H9 (cell line): ENCODE results near the gene TRIO. TPM values are rescaled to one million over a fixed set of nuclear protein-coding genes. Genes with fewer than 3 reads are reported as not detected.

Experiments used
- DNase-seq: peaks from one replicate; pipeline ENCODE4 v3.0.0-alpha.2; 2017
- H2AFZ ChIP-seq: one replicate; pipeline ENCODE4 v1.6.1; 2013; ENCODE audit warnings: mild to moderate bottlenecking, low read length, control low read depth, moderate library complexity
- H2AK5ac ChIP-seq: 2 replicates; pipeline ENCODE4 v1.6.1; 2013; ENCODE audit warnings: low read length, control low read depth, mixed read lengths; ENCODE audit not compliant: insufficient read length
- H2BK120ac ChIP-seq: one replicate; pipeline ENCODE4 v1.6.1; 2013; ENCODE audit warnings: low read depth, mild to moderate bottlenecking, low read length, control low read depth, inconsistent platforms; ENCODE audit not compliant: poor library complexity, severe bottlenecking
- H2BK12ac ChIP-seq: 2 replicates; pipeline ENCODE4 v1.6.1; 2013; ENCODE audit warnings: low read length, control low read depth, mixed read lengths, low read depth; ENCODE audit not compliant: insufficient read length
- H2BK15ac ChIP-seq: 2 replicates; pipeline ENCODE4 v1.6.1; 2013; ENCODE audit warnings: low read depth, low read length, control low read depth
- H2BK20ac ChIP-seq: one replicate; pipeline ENCODE4 v1.6.1; 2013; ENCODE audit warnings: low read depth, mild to moderate bottlenecking, low read length, control low read depth, inconsistent platforms; ENCODE audit not compliant: poor library complexity, severe bottlenecking
- H2BK5ac ChIP-seq: 2 replicates; pipeline ENCODE4 v1.6.1; 2013; ENCODE audit warnings: low read length, control low read depth, mixed read lengths; ENCODE audit not compliant: insufficient read length
- H3K14ac ChIP-seq: 2 replicates; pipeline ENCODE4 v1.6.1; 2013; ENCODE audit warnings: low read length, control low read depth; ENCODE audit not compliant: insufficient read depth
- H3K18ac ChIP-seq: 2 replicates; pipeline ENCODE4 v1.6.1; 2013; ENCODE audit warnings: low read depth, mild to moderate bottlenecking, mixed read lengths, low read length, control low read depth; ENCODE audit not compliant: insufficient read length
- H3K23ac ChIP-seq: 2 replicates; pipeline ENCODE4 v1.6.1; 2013; ENCODE audit warnings: low read length, control low read depth, mixed read lengths, low read depth; ENCODE audit not compliant: insufficient read length
- H3K23me2 ChIP-seq: 2 replicates; pipeline ENCODE4 v1.6.1; 2013; ENCODE audit warnings: low read depth, mild to moderate bottlenecking, mixed read lengths, low read length, control low read depth; ENCODE audit not compliant: insufficient read length, poor library complexity, severe bottlenecking
- H3K27ac ChIP-seq: 2 replicates; pipeline ENCODE4 v1.5.1; 2013; ENCODE audit warnings: low read length, control low read depth, mixed read lengths, low read depth; ENCODE audit not compliant: insufficient read length
- H3K27me3 ChIP-seq: 2 replicates; pipeline ENCODE4 v1.6.1; 2013; ENCODE audit warnings: low read length, control low read depth, inconsistent platforms; ENCODE audit not compliant: insufficient read depth
- H3K4ac ChIP-seq: 2 replicates; pipeline ENCODE4 v1.6.1; 2013; ENCODE audit warnings: low read depth, mild to moderate bottlenecking, control low read depth, inconsistent platforms, low read length, moderate library complexity
- H3K4me1 ChIP-seq: 2 replicates; pipeline ENCODE4 v1.6.1; 2013; ENCODE audit warnings: low read length, control low read depth, inconsistent platforms; ENCODE audit not compliant: insufficient read depth
- H3K4me2 ChIP-seq: 2 replicates; pipeline ENCODE4 v1.6.1; 2013; ENCODE audit warnings: low read length, control low read depth, mixed read lengths; ENCODE audit not compliant: insufficient read length, insufficient read depth
- H3K56ac ChIP-seq: 2 replicates; pipeline ENCODE4 v1.6.1; 2013; ENCODE audit warnings: low read depth, mild to moderate bottlenecking, mixed read lengths, low read length, control low read depth; ENCODE audit not compliant: insufficient read length
- H3K79me1 ChIP-seq: 2 replicates; pipeline ENCODE4 v1.6.1; 2013; ENCODE audit warnings: low read depth, mild to moderate bottlenecking, moderate library complexity, low read length, control low read depth, inconsistent platforms; ENCODE audit not compliant: insufficient read depth, poor library complexity, severe bottlenecking
- H3K79me2 ChIP-seq: 2 replicates; pipeline ENCODE4 v1.6.1; 2013; ENCODE audit warnings: low read length, control low read depth, inconsistent platforms; ENCODE audit not compliant: insufficient read depth
- H3K9ac ChIP-seq: 2 replicates; pipeline ENCODE4 v1.6.1; 2013; ENCODE audit warnings: low read length, control low read depth, mixed read lengths; ENCODE audit not compliant: insufficient read length; ENCODE audit errors: extremely low read depth
- H3K9me3 ChIP-seq: one replicate; pipeline ENCODE4 v1.6.1; 2013; ENCODE audit warnings: low read depth, low read length, inconsistent platforms; ENCODE audit not compliant: control insufficient read depth
- H3T11ph ChIP-seq: one replicate; pipeline ENCODE4 v1.6.1; 2013; ENCODE audit warnings: mild to moderate bottlenecking, low read length, control low read depth, inconsistent platforms
- H4K20me1 ChIP-seq: one replicate; pipeline ENCODE4 v1.6.1; 2013; ENCODE audit not compliant: control insufficient read depth, insufficient read length, insufficient read depth
- H4K5ac ChIP-seq: 2 replicates; pipeline ENCODE4 v1.6.1; 2013; ENCODE audit warnings: low read depth, mild to moderate bottlenecking, mixed read lengths, low read length, control low read depth; ENCODE audit not compliant: insufficient read length
- H4K8ac ChIP-seq: replicated peaks from 2 replicates; pipeline ENCODE4 v1.6.1; 2013; ENCODE audit warnings: low read length, control low read depth, mixed read lengths, low read depth; ENCODE audit not compliant: insufficient read length
- H4K91ac ChIP-seq: 2 replicates; pipeline ENCODE4 v1.6.1; 2013; ENCODE audit warnings: low read depth, mild to moderate bottlenecking, moderate library complexity, mixed read lengths, low read length, control low read depth; ENCODE audit not compliant: insufficient read length
- H3K27ac Mint-ChIP-seq, 3 experiments: 2 replicates in 2 of 3; 3 replicates in 1 of 3; pipeline ENCODE4 v1.8.0; 2020 to 2021; ENCODE audit warnings: mixed read lengths in 3 of 3, mild to moderate bottlenecking in 1 of 3, moderate library complexity in 1 of 3
- H3K27me3 Mint-ChIP-seq: 2 replicates; pipeline ENCODE4 v1.8.0; 2021; ENCODE audit warnings: low read depth, mild to moderate bottlenecking, moderate library complexity, mixed read lengths
- H3K36me3 Mint-ChIP-seq, 3 experiments: 2 replicates in 2 of 3; 3 replicates in 1 of 3; pipeline ENCODE4 v1.8.0; 2020 to 2021; ENCODE audit warnings: low read depth in 3 of 3, mixed read lengths in 3 of 3; ENCODE audit not compliant: insufficient read depth in 1 of 3
- H3K4me1 Mint-ChIP-seq, 2 experiments: 2 replicates each; pipeline ENCODE4 v1.8.0; 2020; ENCODE audit warnings: mixed read lengths in 2 of 2
- H3K4me3 Mint-ChIP-seq, 2 experiments: 2 replicates in 1 of 2; 3 replicates in 1 of 2; pipeline ENCODE4 v1.8.0; 2020 to 2021; ENCODE audit warnings: mild to moderate bottlenecking in 2 of 2, mixed read lengths in 2 of 2, moderate library complexity in 1 of 2
- H3K9me3 Mint-ChIP-seq, 2 experiments: 2 replicates in 1 of 2; 3 replicates in 1 of 2; pipeline ENCODE4 v1.8.0; 2020; ENCODE audit warnings: mild to moderate bottlenecking in 2 of 2, mixed read lengths in 2 of 2, moderate library complexity in 1 of 2
- total RNA-seq: library from RNA; stranded (reverse); gene quantifications from 2 replicates; pipeline ENCODE4 v1.2.1, GENCODE V29; 2021
- TF ChIP-seq, protein P1 (sequence below): fragments of 200-600 bp; sonication (generic); conservative IDR thresholded peaks from 3 replicates; pipeline ENCODE4 v1.8.0; 2021; ENCODE audit warnings: antibody characterized with exemption, mild to moderate bottlenecking

TRIO gene
- total RNA-seq, 1 experiment from 2014 or later = 87.8 TPM

DNA sequence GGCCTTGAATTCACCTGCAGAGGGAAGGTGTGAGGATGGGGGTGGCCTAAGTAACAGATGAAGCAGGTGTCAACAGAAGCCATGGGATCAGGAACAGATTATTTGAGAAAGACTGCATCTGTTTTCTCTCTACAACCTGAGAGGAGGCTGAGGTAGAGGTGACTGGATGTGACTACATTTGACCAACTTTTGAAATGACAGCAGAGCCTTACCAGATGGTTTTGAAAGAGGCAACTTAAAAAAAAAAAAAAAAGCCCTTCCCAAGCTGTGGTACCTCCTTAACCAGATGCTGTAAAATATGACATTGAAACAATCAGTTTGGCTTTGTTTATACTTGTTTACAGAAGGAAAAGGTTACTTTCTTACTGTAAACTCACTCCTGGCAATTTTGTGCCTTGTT, 108.6 kb downstream of the TRIO start:
- Histone ChIP-seq H3K56ac (no peak overlapping the region), H3K4ac (no peak overlapping the region), H4K20me1 (no peaks in the 10 kb centered on the region), H2BK20ac (no peak overlapping the region), H2AFZ (no peak overlapping the region), H3K4me2 (no peak overlapping the region), H2AK5ac (no peak overlapping the region), H3K18ac (no peak overlapping the region), H3K4me1 (peaks cover 8% of the 10 kb centered on the region; the same call in 1 of the 2 replicates), H4K5ac (no peak overlapping the region), H3K9ac (no peak overlapping the region), H2BK15ac (no peak overlapping the region), H4K8ac (no peak overlapping the region), H4K91ac (no peak overlapping the region), H3K23ac (no peak overlapping the region), H3K27me3 (no peaks in the 10 kb centered on the region), H3K14ac (no peak overlapping the region), H2BK5ac (no peak overlapping the region), H3K79me2 (peaks cover 29% of the 10 kb centered on the region; the same call in 1 of the 2 replicates), H3K9me3 (no peaks in the 10 kb centered on the region), H2BK120ac (no peak overlapping the region), H3K79me1 (peaks cover 11% of the 10 kb centered on the region), H3K27ac (no peak overlapping the region), H3T11ph (no peak overlapping the region), H3K23me2 (no peaks in the 10 kb centered on the region), H2BK12ac (no peak overlapping the region)
- Mint-ChIP-seq H3K36me3 (peaks cover 9 to 12% (median 12%) of the 10 kb centered on the region in 3 experiments; a peak in 6 of 7 replicates), H3K4me1 (peaks cover 57 to 61% of the 10 kb centered on the region in 2 experiments), H3K4me3 (no peak overlapping the region), H3K27me3 (no peaks in the 10 kb centered on the region), H3K27ac (no peak overlapping the region; a peak in 1 of 7 replicates), H3K9me3 (peaks cover 6 to 11% of the 10 kb centered on the region in 2 experiments; a peak in 4 of 5 replicates)
- TF ChIP-seq, protein P1, sequence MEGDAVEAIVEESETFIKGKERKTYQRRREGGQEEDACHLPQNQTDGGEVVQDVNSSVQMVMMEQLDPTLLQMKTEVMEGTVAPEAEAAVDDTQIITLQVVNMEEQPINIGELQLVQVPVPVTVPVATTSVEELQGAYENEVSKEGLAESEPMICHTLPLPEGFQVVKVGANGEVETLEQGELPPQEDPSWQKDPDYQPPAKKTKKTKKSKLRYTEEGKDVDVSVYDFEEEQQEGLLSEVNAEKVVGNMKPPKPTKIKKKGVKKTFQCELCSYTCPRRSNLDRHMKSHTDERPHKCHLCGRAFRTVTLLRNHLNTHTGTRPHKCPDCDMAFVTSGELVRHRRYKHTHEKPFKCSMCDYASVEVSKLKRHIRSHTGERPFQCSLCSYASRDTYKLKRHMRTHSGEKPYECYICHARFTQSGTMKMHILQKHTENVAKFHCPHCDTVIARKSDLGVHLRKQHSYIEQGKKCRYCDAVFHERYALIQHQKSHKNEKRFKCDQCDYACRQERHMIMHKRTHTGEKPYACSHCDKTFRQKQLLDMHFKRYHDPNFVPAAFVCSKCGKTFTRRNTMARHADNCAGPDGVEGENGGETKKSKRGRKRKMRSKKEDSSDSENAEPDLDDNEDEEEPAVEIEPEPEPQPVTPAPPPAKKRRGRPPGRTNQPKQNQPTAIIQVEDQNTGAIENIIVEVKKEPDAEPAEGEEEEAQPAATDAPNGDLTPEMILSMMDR = no peak
- no peak for DNase-seq
